HL-60 (cell line): Measurements from ENCODE around the gene TTLL1.

Source experiments
- DNase-seq, 2 experiments: peaks; one replicate each; pipeline ENCODE4 v3.0.0-alpha.2; 2010 to 2020; ENCODE audit warnings: low read depth in 1 of 2, low spot score in 1 of 2
- H3K27ac ChIP-seq: fragments of 250-450 bp; sonication (Bioruptor Pico); replicated peaks from 2 replicates; pipeline ENCODE4 v1.5.1; 2020; ENCODE audit warnings: mild to moderate bottlenecking, moderate library complexity
- H3K27me3 ChIP-seq: fragments of 250-450 bp; sonication (Bioruptor Pico); 2 replicates; pipeline ENCODE4 v1.5.1; 2021; ENCODE audit warnings: mild to moderate bottlenecking, moderate library complexity; ENCODE audit not compliant: insufficient read depth, poor library complexity, severe bottlenecking
- H3K4me3 ChIP-seq: replicated peaks from 2 replicates; pipeline ENCODE4 v1.5.1; 2011; ENCODE audit warnings: mild to moderate bottlenecking, control low read depth, low read length; ENCODE audit not compliant: insufficient read depth
- GABPA ChIP-seq: IDR thresholded peaks from 2 replicates; pipeline ENCODE4 v1.6.1; 2012; ENCODE audit warnings: low read depth
- POLR2AphosphoS5 ChIP-seq: IDR thresholded peaks from 2 replicates; pipeline ENCODE4 v1.6.1; 2012; ENCODE audit warnings: low read depth
- SPI1 ChIP-seq: IDR thresholded peaks from 2 replicates; pipeline ENCODE4 v1.6.1; 2012; ENCODE audit warnings: low read depth, mild to moderate bottlenecking, borderline replicate concordance
- TF ChIP-seq, protein P1 (sequence below): IDR thresholded peaks from one replicate; pipeline ENCODE4 v1.5.1; 2011; ENCODE audit warnings: low read length, control low read depth, inconsistent platforms; ENCODE audit not compliant: insufficient read depth
- TF ChIP-seq, protein P2 (sequence below): IDR thresholded peaks from 2 replicates; pipeline ENCODE4 v1.6.1; 2012; ENCODE audit warnings: low read depth; ENCODE audit not compliant: insufficient replicate concordance

Gene TTLL1

GRCh38 chr22:43053176-43053575, 36.0 kb downstream of the TTLL1 start:
- no peak overlapping the region for H3K4me3 ChIP-seq
- TF ChIP-seq, protein P1, sequence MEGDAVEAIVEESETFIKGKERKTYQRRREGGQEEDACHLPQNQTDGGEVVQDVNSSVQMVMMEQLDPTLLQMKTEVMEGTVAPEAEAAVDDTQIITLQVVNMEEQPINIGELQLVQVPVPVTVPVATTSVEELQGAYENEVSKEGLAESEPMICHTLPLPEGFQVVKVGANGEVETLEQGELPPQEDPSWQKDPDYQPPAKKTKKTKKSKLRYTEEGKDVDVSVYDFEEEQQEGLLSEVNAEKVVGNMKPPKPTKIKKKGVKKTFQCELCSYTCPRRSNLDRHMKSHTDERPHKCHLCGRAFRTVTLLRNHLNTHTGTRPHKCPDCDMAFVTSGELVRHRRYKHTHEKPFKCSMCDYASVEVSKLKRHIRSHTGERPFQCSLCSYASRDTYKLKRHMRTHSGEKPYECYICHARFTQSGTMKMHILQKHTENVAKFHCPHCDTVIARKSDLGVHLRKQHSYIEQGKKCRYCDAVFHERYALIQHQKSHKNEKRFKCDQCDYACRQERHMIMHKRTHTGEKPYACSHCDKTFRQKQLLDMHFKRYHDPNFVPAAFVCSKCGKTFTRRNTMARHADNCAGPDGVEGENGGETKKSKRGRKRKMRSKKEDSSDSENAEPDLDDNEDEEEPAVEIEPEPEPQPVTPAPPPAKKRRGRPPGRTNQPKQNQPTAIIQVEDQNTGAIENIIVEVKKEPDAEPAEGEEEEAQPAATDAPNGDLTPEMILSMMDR, result peak; percentile 11
- no peak for TF ChIP-seq SPI1
- no peaks in the 10 kb centered on the region for H3K27me3 ChIP-seq
- DNase-seq, result peak in 1 of 2 experiments; percentile 6
- H3K27ac ChIP-seq, result no peak overlapping the region

DNA sequence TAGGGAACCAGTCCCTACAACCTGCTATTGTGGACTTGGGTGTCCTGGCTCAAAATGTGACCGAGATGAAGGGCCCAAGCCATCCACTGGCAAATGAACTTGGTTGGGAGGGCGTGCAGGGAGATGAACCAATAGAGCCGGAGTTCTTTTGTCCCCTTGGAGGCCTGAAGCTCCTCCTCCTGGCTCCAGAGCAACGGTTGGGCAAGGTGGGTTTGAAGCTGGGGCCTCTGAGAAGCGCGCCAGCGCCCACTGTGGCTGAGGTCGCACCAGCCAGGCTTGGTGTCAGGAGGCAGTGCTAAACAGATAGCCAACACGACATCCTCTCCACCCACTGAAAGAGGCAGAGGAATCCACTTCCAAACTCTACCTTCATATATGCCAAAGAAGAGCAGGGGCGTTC, 38.2 kb downstream of the TTLL1 start:
- no peak for DNase-seq
- Histone ChIP-seq H3K27ac (no peak overlapping the region), H3K27me3 (no peaks in the 10 kb centered on the region), H3K4me3 (no peak overlapping the region)
- no peak for TF ChIP-seq POLR2AphosphoS5
- TF ChIP-seq GABPA, result no peak
- TF ChIP-seq, protein P1, result no peak
- no peak for TF ChIP-seq SPI1
- TF ChIP-seq, protein P2, sequence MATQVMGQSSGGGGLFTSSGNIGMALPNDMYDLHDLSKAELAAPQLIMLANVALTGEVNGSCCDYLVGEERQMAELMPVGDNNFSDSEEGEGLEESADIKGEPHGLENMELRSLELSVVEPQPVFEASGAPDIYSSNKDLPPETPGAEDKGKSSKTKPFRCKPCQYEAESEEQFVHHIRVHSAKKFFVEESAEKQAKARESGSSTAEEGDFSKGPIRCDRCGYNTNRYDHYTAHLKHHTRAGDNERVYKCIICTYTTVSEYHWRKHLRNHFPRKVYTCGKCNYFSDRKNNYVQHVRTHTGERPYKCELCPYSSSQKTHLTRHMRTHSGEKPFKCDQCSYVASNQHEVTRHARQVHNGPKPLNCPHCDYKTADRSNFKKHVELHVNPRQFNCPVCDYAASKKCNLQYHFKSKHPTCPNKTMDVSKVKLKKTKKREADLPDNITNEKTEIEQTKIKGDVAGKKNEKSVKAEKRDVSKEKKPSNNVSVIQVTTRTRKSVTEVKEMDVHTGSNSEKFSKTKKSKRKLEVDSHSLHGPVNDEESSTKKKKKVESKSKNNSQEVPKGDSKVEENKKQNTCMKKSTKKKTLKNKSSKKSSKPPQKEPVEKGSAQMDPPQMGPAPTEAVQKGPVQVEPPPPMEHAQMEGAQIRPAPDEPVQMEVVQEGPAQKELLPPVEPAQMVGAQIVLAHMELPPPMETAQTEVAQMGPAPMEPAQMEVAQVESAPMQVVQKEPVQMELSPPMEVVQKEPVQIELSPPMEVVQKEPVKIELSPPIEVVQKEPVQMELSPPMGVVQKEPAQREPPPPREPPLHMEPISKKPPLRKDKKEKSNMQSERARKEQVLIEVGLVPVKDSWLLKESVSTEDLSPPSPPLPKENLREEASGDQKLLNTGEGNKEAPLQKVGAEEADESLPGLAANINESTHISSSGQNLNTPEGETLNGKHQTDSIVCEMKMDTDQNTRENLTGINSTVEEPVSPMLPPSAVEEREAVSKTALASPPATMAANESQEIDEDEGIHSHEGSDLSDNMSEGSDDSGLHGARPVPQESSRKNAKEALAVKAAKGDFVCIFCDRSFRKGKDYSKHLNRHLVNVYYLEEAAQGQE, result no peak

DNA sequence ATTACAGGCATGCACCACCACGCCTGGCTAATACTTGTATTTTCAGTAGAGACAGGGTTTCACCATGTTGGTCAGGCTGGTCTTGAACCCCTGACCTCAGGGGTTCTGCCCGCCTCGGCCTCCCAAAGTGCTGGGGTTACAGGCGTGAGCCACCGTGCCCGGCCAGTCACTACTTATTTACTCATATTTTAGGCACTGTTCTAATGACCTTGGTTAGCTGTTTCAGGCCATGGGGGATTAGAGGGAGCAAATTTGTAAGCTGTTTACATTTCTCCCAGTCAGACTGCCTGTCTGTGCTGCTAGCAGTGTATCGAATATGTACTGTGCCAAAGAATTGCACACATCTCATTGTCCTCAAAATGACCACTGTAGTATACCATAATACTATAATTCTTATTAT, 41.6 kb downstream of the TTLL1 start:
- TF ChIP-seq, protein P1, result no peak
- TF ChIP-seq GABPA (no peak), POLR2AphosphoS5 (no peak), SPI1 (no peak)
- TF ChIP-seq, protein P2, result no peak
- Histone ChIP-seq H3K27ac (no peak overlapping the region), H3K27me3 (no peaks in the 10 kb centered on the region), H3K4me3 (no peak overlapping the region)
- DNase-seq, result no peak

- TF ChIP-seq GABPA (no peak), SPI1 (no peak), POLR2AphosphoS5 (no peak)
- TF ChIP-seq, protein P2, result no peak
- TF ChIP-seq, protein P1, result no peak
- DNase-seq, result no peak
- no peak overlapping the region for H3K4me3 ChIP-seq
- H3K27me3 ChIP-seq, result no peaks in the 10 kb centered on the region
- no peak overlapping the region for H3K27ac ChIP-seq
These were observed 44.9 kb downstream of the TTLL1 start for GRCh38 chr22:43044290-43044712.
